Sciatic nerve (tissue), 2 donors: ENCODE measurements around the gene GPR42. TPM values are rescaled to one million over a fixed set of nuclear protein-coding genes. Genes with fewer than 3 reads are reported as not detected.

ENCODE experiments used
- ATAC-seq: fragments of 200-7000 bp; cut with Tn5 transposase; one replicate; pipeline ENCODE4 v1.9.1; 2020; ENCODE audit warnings: mild to moderate bottlenecking, moderate library complexity
- DNase-seq: peaks from one replicate; pipeline ENCODE4 v3.0.0-alpha.2; 2020; ENCODE audit warnings: low spot score
- intact Hi-C: fragments of 100-400 bp; cut with DNase I; formaldehyde crosslinking; loops from one replicate; pipeline ENCODE4 v1.14.2; 2022
- microRNA-seq: library from miRNA; unstranded; fragments of <30 nt; microRNA quantifications from one replicate; pipeline ENCODE4 v1.2.0, GENCODE V29; 2020
- total RNA-seq: library from RNA; stranded (reverse); fragmentation: NEBNext Ultra II Directional; extraction: Animal tissue kit (Norgen Biotek cat#: 25700); gene quantifications from one replicate; pipeline ENCODE4 v1.2.1, GENCODE V29; 2021
- donor health status: DM: no; HTN: no; CAD: no.
- donor health status: DM: no; HTN: no; CAD: no.

Gene GPR42
- total RNA-seq, 1 donor from 2014 or later: 0.58 TPM

- ATAC-seq: no peak
- intact Hi-C loops: no loop called here
- no peak for DNase-seq
These were observed 38.3 kb downstream of the GPR42 start for GRCh38 chr19:35409191-35409590.

GRCh38 chr19:35410487-35410886, 39.6 kb downstream of the GPR42 start:
- ATAC-seq (no peak), DNase-seq (no peak)
- intact Hi-C loops: no loop called here

GRCh38 chr19:35414442-35414841, 43.6 kb downstream of the GPR42 start:
- no peak for DNase-seq
- intact Hi-C loops: no loop called here
- ATAC-seq: no peak

- no peak for DNase-seq
- ATAC-seq: no peak
- intact Hi-C loops: no loop called here
These were observed 45.5 kb downstream of the GPR42 start for GRCh38 chr19:35416331-35416730.

GRCh38 chr19:35417278-35417677, 46.4 kb downstream of the GPR42 start:
- no peak for ATAC-seq
- intact Hi-C loops: no loop called here
- DNase-seq: no peak

GRCh38 chr19:35417713-35418534, 47.1 kb downstream of the GPR42 start:
- no peak for ATAC-seq
- intact Hi-C loops: no loop called here
- DNase-seq: no peak

- DNase-seq: no peak
- ATAC-seq: no peak
- intact Hi-C loops: no loop called here
These were observed 48.2 kb downstream of the GPR42 start for GRCh38 chr19:35419046-35419445.

- DNase-seq: no peak
- intact Hi-C loops: no loop called here
- no peak for ATAC-seq
These were observed 48.9 kb downstream of the GPR42 start for GRCh38 chr19:35419805-35420204.

GRCh38 chr19:35421362-35421761, 50.5 kb downstream of the GPR42 start:
- ATAC-seq: no peak
- DNase-seq: no peak
- intact Hi-C loops: no loop called here

Small RNA genes lying within 50 kb of the gene (microRNA-seq; reads per million reads assigned to microRNA genes)
- gene MIR5196: not detected

Other genes starting within 250 kb of the GPR42 start
- gene LGI4, start 236.0 kb upstream of the GPR42 start, total RNA-seq: 244 TPM
- 460 TPM for gene FXYD1, start 232.2 kb upstream of the GPR42 start, total RNA-seq
- gene FXYD7, start 227.8 kb upstream of the GPR42 start, total RNA-seq: 5.5 TPM
- gene FXYD5, start 216.3 kb upstream of the GPR42 start, total RNA-seq: 92.9 TPM
- gene FAM187B, start 142.3 kb upstream of the GPR42 start, total RNA-seq: 0.31 TPM
- 9.3 TPM for gene LSR, start 122.1 kb upstream of the GPR42 start, total RNA-seq
- 137 TPM for gene USF2, start 102.1 kb upstream of the GPR42 start, total RNA-seq
- 8.9 TPM for gene HAMP, start 88.5 kb upstream of the GPR42 start, total RNA-seq
- gene MAG, start 78.9 kb upstream of the GPR42 start, total RNA-seq: 82.2 TPM
- 23.8 TPM for gene CD22, start 41.9 kb upstream of the GPR42 start, total RNA-seq
- not detected for gene FFAR1, start 23.2 kb upstream of the GPR42 start, total RNA-seq
- gene FFAR3, start 12.6 kb upstream of the GPR42 start, total RNA-seq: 0.76 TPM
- 4.5 TPM for gene FFAR2, start 77.2 kb downstream of the GPR42 start, total RNA-seq
- not detected for gene KRTDAP, start 119.4 kb downstream of the GPR42 start, total RNA-seq
- 26.5 TPM for gene DMKN, start 142.6 kb downstream of the GPR42 start, total RNA-seq
- not detected for gene SBSN, start 157.2 kb downstream of the GPR42 start, total RNA-seq
- not detected for gene GAPDHS, start 162.4 kb downstream of the GPR42 start, total RNA-seq
- 53.9 TPM for gene TMEM147, start 174.6 kb downstream of the GPR42 start, total RNA-seq
- not detected for gene ATP4A, start 192.6 kb downstream of the GPR42 start, total RNA-seq
- gene PMIS2, start 215.1 kb downstream of the GPR42 start, total RNA-seq: not detected
- gene HAUS5, start 241.7 kb downstream of the GPR42 start, total RNA-seq: 13.5 TPM